ENCODE results near the gene C4orf54. TPM values are rescaled to one million over a fixed set of nuclear protein-coding genes. Genes with fewer than 3 reads are reported as not detected.

Gene C4orf54
- polyA plus RNA-seq (2011; rRNA removed): not detected in 2 replicates
- polyA minus RNA-seq (2011; rRNA and poly(A)+ RNA removed): not detected in 2 replicates

DNA sequence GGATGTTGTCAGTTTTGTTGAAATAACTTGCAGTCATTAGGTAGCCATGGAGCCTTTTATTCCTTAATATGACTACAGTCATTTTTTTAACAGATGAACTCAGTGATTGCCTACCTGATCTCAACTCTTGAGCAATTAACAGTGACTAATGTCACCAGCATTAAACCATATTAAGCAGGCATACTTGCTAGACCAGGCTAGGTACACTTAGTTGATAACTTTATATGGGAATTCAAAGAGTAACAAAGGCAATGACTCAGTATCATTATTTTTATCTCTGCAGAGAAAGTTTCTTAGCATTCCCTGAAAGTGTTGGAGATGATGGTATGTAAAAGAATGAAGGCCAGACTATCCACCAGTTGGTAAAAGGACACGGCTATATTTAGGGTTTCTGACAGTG is at the start of gene C4orf54:
Gene C4orf54, minus strand, starts transcription at position 31 of the 400 bp plus-strand sequence. CDS start 3,180 bp downstream, outside the sequence.
- H3K27me3 ChIP-seq (ENCODE audit: control insufficient read depth, insufficient read depth, low read length): no peaks in the 10 kb centered on the region
- H3K4me3 ChIP-seq (ENCODE audit: low read depth, low read length): no peak within 1 kb of the TSS
- CTCF ChIA-PET: no interaction called here
- POLR2A ChIA-PET: no interaction called here
- H3K9me3 ChIP-seq (ENCODE audit: control insufficient read depth, insufficient read depth, low read length): peaks cover 11% of the 10 kb centered on the region; the same call in 1 of the 2 replicates
- no peak for DNase-seq (ENCODE audit: low read depth, low spot score)
- TF ChIP-seq, protein P1, sequence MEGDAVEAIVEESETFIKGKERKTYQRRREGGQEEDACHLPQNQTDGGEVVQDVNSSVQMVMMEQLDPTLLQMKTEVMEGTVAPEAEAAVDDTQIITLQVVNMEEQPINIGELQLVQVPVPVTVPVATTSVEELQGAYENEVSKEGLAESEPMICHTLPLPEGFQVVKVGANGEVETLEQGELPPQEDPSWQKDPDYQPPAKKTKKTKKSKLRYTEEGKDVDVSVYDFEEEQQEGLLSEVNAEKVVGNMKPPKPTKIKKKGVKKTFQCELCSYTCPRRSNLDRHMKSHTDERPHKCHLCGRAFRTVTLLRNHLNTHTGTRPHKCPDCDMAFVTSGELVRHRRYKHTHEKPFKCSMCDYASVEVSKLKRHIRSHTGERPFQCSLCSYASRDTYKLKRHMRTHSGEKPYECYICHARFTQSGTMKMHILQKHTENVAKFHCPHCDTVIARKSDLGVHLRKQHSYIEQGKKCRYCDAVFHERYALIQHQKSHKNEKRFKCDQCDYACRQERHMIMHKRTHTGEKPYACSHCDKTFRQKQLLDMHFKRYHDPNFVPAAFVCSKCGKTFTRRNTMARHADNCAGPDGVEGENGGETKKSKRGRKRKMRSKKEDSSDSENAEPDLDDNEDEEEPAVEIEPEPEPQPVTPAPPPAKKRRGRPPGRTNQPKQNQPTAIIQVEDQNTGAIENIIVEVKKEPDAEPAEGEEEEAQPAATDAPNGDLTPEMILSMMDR (IDR thresholded peaks at IDR 0.05; ENCODE audit: low read depth, low read length): no peak
- H3K27ac ChIP-seq (ENCODE audit: low read depth, low read length): no peak within 1 kb of the TSS

DNA sequence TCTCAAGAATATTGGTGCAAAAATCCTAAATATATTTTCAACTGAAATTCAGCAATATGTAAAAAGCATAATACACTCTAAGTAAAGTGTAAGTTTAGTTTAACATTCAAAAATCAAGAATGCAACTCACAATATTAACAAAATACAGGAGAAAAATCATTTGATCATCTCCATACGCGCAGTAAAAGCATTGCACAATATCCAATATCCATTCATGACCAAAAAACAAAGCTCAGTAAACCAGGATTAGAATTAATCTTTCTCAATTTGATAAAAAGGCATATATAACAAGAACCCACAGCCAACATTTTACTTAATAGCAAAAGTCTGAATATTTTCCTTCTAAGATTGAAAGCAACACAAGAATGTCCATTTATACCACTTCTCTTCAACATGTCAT is 48.3 kb upstream of the C4orf54 start:
- H3K27ac ChIP-seq (ENCODE audit: low read depth, low read length): no peak overlapping the region
- no peaks in the 10 kb centered on the region for H3K27me3 ChIP-seq (ENCODE audit: control insufficient read depth, insufficient read depth, low read length)
- no peak overlapping the region for H3K4me3 ChIP-seq (ENCODE audit: low read depth, low read length)
- H3K9me3 ChIP-seq (ENCODE audit: control insufficient read depth, insufficient read depth, low read length): no peaks in the 10 kb centered on the region
- CTCF ChIA-PET: no interaction called here
- POLR2A ChIA-PET: no interaction called here
- DNase-seq (ENCODE audit: low read depth, low spot score): no peak
- TF ChIP-seq, protein P1 (IDR thresholded peaks at IDR 0.05; ENCODE audit: low read depth, low read length): no peak

DNA sequence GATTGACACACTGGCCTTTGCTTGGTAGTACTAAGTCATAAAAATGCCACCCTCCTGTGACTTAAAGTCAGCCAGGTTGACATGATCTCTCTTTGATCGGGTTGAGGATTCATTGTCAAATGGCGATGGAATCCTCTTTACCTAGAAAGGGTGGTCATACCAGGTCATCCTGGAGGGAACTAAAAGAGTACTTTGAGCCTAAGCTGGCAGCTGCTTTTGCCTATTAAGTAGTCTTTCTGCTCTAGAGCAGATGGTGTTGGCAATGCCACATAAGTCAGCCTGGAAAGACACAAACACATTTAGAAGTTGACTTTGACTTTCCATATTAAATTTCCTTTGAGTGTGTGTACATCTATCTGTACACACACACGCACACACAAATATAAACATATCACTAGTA is 39.2 kb upstream of the C4orf54 start:
- ChIA-PET POLR2A (no interaction called here), CTCF (interaction anchor here (0.6 kb wide), 1 partner anchor 11 kb away, joined by 3 read pairs; no protein-coding TSS in a partner anchor)
- no peak overlapping the region for H3K4me3 ChIP-seq (ENCODE audit: low read depth, low read length)
- no peaks in the 10 kb centered on the region for H3K27me3 ChIP-seq (ENCODE audit: control insufficient read depth, insufficient read depth, low read length)
- TF ChIP-seq, protein P1 (IDR thresholded peaks at IDR 0.05; ENCODE audit: low read depth, low read length): no peak
- no peak for DNase-seq (ENCODE audit: low read depth, low spot score)
- H3K27ac ChIP-seq (ENCODE audit: low read depth, low read length): no peak overlapping the region
- H3K9me3 ChIP-seq (ENCODE audit: control insufficient read depth, insufficient read depth, low read length): no peaks in the 10 kb centered on the region

DNA sequence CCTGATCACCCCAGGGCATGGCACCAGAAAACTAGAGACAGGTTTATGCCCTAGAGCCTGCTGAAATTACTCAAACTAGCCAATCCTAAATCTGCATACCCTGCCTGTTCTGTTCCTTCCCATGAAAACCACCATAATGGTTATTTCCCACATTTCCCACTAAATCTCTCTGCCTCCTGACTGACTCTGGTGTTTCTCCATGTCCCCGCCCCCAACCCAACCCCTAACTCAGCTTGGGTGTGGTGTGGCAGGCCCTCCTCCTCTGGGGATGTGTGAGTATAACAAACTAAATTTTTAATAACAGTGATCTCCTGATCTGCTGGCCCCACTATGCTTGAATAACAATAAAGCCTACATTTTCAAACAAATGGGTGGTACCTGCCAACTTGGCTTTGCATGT is 35.5 kb upstream of the C4orf54 start:
- CTCF ChIA-PET: no interaction called here

DNA sequence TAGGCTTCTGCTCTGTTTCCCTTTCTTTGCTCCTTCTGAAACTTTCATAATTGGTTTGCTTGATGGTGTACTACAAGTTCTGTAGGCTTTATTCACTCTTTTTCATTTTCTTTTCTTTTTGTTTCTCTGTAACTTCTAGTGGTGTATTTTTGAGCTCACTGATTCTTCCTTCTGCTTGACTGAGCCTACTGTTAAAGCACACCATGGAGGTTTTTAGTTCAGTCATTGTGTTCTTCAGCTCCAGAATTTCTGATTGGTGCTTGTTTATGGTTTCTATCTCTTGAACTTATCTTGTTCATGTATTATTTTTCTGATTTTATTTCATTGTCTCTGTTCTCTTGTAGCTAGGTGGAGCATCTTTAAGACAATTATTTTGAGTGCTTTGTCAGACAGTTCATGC is 33.4 kb upstream of the C4orf54 start:
- Histone ChIP-seq H3K27ac (ENCODE audit: low read depth, low read length) (no peak overlapping the region), H3K4me3 (ENCODE audit: low read depth, low read length) (no peak overlapping the region), H3K27me3 (ENCODE audit: control insufficient read depth, insufficient read depth, low read length) (no peaks in the 10 kb centered on the region), H3K9me3 (ENCODE audit: control insufficient read depth, insufficient read depth, low read length) (peaks cover 3% of the 10 kb centered on the region; the same call in 1 of the 2 replicates)
- TF ChIP-seq, protein P1 (IDR thresholded peaks at IDR 0.05; ENCODE audit: low read depth, low read length): no peak
- ChIA-PET CTCF (no interaction called here), POLR2A (no interaction called here)
- no peak for DNase-seq (ENCODE audit: low read depth, low spot score)

More for the DNA sequence above, 35.5 kb upstream of the C4orf54 start:
- Histone ChIP-seq H3K4me3 (ENCODE audit: low read depth, low read length) (no peak overlapping the region), H3K27ac (ENCODE audit: low read depth, low read length) (no peak overlapping the region), H3K27me3 (ENCODE audit: control insufficient read depth, insufficient read depth, low read length) (no peaks in the 10 kb centered on the region), H3K9me3 (ENCODE audit: control insufficient read depth, insufficient read depth, low read length) (peaks cover 3% of the 10 kb centered on the region; the same call in 1 of the 2 replicates)
- POLR2A ChIA-PET: no interaction called here
- TF ChIP-seq, protein P1 (IDR thresholded peaks at IDR 0.05; ENCODE audit: low read depth, low read length): no peak
- no peak for DNase-seq (ENCODE audit: low read depth, low spot score)
